GM23338 (cell line): Measurements from ENCODE around the gene SYT6. TPM values are rescaled to one million over a fixed set of nuclear protein-coding genes. Genes with fewer than 3 reads are reported as not detected.

Experiments
- ATAC-seq: fragments of 200-7000 bp; cut with Tn5 transposase; 3 replicates; pipeline ENCODE4 v1.9.1; 2020
- DNase-seq: peaks from one replicate; pipeline ENCODE4 v3.0.0-alpha.2; 2015; ENCODE audit warnings: low spot score
- H2AFZ ChIP-seq: fragments of 200-600 bp; sonication (generic); 2 replicates; pipeline ENCODE4 v1.8.0; 2016; ENCODE audit warnings: antibody characterized with exemption, mild to moderate bottlenecking, moderate library complexity
- H3F3A ChIP-seq: fragments of 200-600 bp; sonication (generic); replicated peaks from 2 replicates; pipeline ENCODE4 v1.8.0; 2017; ENCODE audit warnings: antibody characterized with exemption, mixed run types, low read depth
- H3K27ac ChIP-seq: fragments of 200-600 bp; sonication (generic); 2 replicates; pipeline ENCODE4 v1.6.1; 2016; ENCODE audit warnings: low read depth
- H3K27me3 ChIP-seq: fragments of 200-600 bp; sonication (generic); 2 replicates; pipeline ENCODE4 v1.8.0; 2016; ENCODE audit warnings: mild to moderate bottlenecking, mixed run types, moderate library complexity; ENCODE audit not compliant: insufficient read depth
- H3K36me3 ChIP-seq: fragments of 200-600 bp; sonication (generic); 2 replicates; pipeline ENCODE4 v1.8.0; 2016; ENCODE audit warnings: mild to moderate bottlenecking; ENCODE audit not compliant: insufficient read depth
- H3K4me1 ChIP-seq: fragments of 200-600 bp; sonication (generic); 2 replicates; pipeline ENCODE4 v1.8.0; 2016; ENCODE audit warnings: mild to moderate bottlenecking, moderate library complexity; ENCODE audit not compliant: insufficient read depth
- H3K4me2 ChIP-seq: fragments of 200-600 bp; sonication (generic); 2 replicates; pipeline ENCODE4 v1.7.1; 2017; ENCODE audit warnings: mixed run types
- H3K4me3 ChIP-seq: fragments of 200-600 bp; sonication (generic); 2 replicates; pipeline ENCODE4 v1.6.1; 2016; ENCODE audit warnings: mixed run types
- H3K79me2 ChIP-seq: fragments of 200-600 bp; sonication (generic); replicated peaks from 2 replicates; pipeline ENCODE4 v1.8.0; 2017; ENCODE audit warnings: mild to moderate bottlenecking; ENCODE audit not compliant: insufficient read depth
- H3K9me2 ChIP-seq: fragments of 200-600 bp; sonication (generic); 2 replicates; pipeline ENCODE4 v1.8.0; 2017; ENCODE audit not compliant: insufficient read depth
- H4K20me1 ChIP-seq: fragments of 200-600 bp; sonication (generic); replicated peaks from 2 replicates; pipeline ENCODE4 v1.8.0; 2017; ENCODE audit warnings: mild to moderate bottlenecking; ENCODE audit not compliant: insufficient read depth
- H3K27ac Mint-ChIP-seq: 2 replicates; pipeline ENCODE4 v1.8.0; 2020; ENCODE audit warnings: inconsistent platforms, mild to moderate bottlenecking, moderate library complexity, mixed read lengths
- H3K27me3 Mint-ChIP-seq: 3 replicates; pipeline ENCODE4 v1.8.0; 2022; ENCODE audit warnings: low read depth, mild to moderate bottlenecking, moderate library complexity, mixed read lengths, inconsistent platforms; ENCODE audit not compliant: insufficient read depth, poor library complexity
- H3K36me3 Mint-ChIP-seq: 3 replicates; pipeline ENCODE4 v1.8.0; 2021; ENCODE audit warnings: low read depth, mild to moderate bottlenecking, inconsistent platforms, moderate library complexity, mixed read lengths
- H3K4me1 Mint-ChIP-seq: 3 replicates; pipeline ENCODE4 v1.8.0; 2020; ENCODE audit warnings: mild to moderate bottlenecking, inconsistent platforms, mixed read lengths
- H3K4me3 Mint-ChIP-seq: 3 replicates; pipeline ENCODE4 v1.8.0; 2021; ENCODE audit warnings: moderate library complexity, mild to moderate bottlenecking, inconsistent platforms, mixed read lengths
- H3K9me3 Mint-ChIP-seq: 3 replicates; pipeline ENCODE4 v1.8.0; 2020; ENCODE audit warnings: moderate library complexity, mild to moderate bottlenecking, inconsistent platforms, mixed read lengths
- CREB1 ChIP-seq: fragments of 250-450 bp; sonication (Bioruptor Pico); IDR thresholded peaks from 2 replicates; pipeline ENCODE4 v1.5.0; 2020; ENCODE audit warnings: low read depth, mild to moderate bottlenecking, moderate library complexity
- CTCF ChIP-seq, 2 experiments: fragments of 200-600 bp in 1 of 2; sonication (generic) in 1 of 2; conservative IDR thresholded peaks; 2 replicates each; pipeline versions ENCODE4 v1.5.1 to v1.6.1; 2016 to 2017; ENCODE audit warnings: antibody characterized with exemption in 2 of 2, low read depth in 2 of 2, mild to moderate bottlenecking in 2 of 2, moderate library complexity in 1 of 2
- EZH2 ChIP-seq: fragments of 200-600 bp; sonication (generic); IDR thresholded peaks from one replicate; pipeline ENCODE4 v1.8.0; 2017; ENCODE audit warnings: antibody characterized with exemption, mild to moderate bottlenecking, low read depth; ENCODE audit not compliant: unreplicated experiment
- EZH2phosphoT487 ChIP-seq: fragments of 200-600 bp; sonication (generic); IDR thresholded peaks from one replicate; pipeline ENCODE4 v1.8.1; 2018; ENCODE audit warnings: antibody characterized with exemption; ENCODE audit not compliant: unreplicated experiment
- JUNB ChIP-seq: IDR thresholded peaks from one replicate; pipeline ENCODE4 v1.6.1; 2016; ENCODE audit warnings: antibody characterized with exemption; ENCODE audit not compliant: unreplicated experiment
- NANOG ChIP-seq: IDR thresholded peaks from 2 replicates; pipeline ENCODE4 v1.6.1; 2016; ENCODE audit warnings: antibody characterized with exemption, borderline replicate concordance
- POLR2AphosphoS5 ChIP-seq: IDR thresholded peaks from 2 replicates; pipeline ENCODE4 v1.6.1; 2016; ENCODE audit warnings: antibody characterized with exemption, low read depth
- STAT1 ChIP-seq: IDR thresholded peaks from one replicate; pipeline ENCODE4 v1.6.1; 2016; ENCODE audit warnings: antibody characterized with exemption; ENCODE audit not compliant: unreplicated experiment
- ZNF114 ChIP-seq: fragments of 250-450 bp; sonication (Bioruptor Pico); IDR thresholded peaks from 2 replicates; pipeline ENCODE4 v1.5.0; 2020; ENCODE audit warnings: mild to moderate bottlenecking, moderate library complexity
- ZNF331 ChIP-seq: fragments of 250-450 bp; sonication (Bioruptor Pico); IDR thresholded peaks from 2 replicates; pipeline ENCODE4 v1.5.0; 2020; ENCODE audit warnings: low read depth, mild to moderate bottlenecking, moderate library complexity
- polyA plus RNA-seq: library from polyadenylated mRNA; unstranded; fragments of >200 nt; fragmentation: Nextera tagmentation; extraction: Ambion mirVana; gene quantifications from 2 replicates; pipeline ENCODE4 v1.2.1, GENCODE V29; 2016
- total RNA-seq: library from RNA; depleted of rRNA; stranded (reverse); fragments of >200 nt; shearing (Covaris generic); gene quantifications from 2 replicates; pipeline ENCODE4 v1.2.3, GENCODE V29; 2014
- TF ChIP-seq, protein P1 (sequence below): IDR thresholded peaks from 2 replicates; pipeline ENCODE4 v1.6.1; 2016; ENCODE audit warnings: antibody characterized with exemption
- TF ChIP-seq, protein P2 (sequence below): fragments of 250-450 bp; sonication (Bioruptor Pico); IDR thresholded peaks from 2 replicates; pipeline ENCODE4 v1.5.0; 2020; ENCODE audit warnings: mild to moderate bottlenecking, moderate library complexity

The SYT6 gene
- total and polyA plus RNA-seq, 2 experiments from 2014 or later: 31.2 to 42.6 TPM

DNA sequence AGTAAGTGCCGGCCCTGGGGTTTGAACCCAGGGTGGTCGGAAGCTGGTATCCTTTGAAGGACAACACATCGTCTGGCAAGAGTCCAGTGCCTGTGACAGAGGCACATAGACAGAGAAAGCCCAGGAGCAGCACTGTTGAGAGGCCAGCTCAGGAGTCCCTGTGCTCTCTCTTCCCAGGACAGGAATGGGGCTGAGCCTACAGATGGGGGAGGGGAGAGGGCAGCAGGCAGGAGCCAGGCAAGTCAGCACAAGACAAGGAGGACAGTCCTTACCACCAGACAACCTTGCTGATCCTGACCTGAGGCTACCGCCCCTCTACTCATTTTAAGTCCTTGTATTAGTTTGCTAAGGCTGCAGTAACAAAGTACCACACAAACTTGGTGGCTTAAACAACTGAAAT is 27.7 kb upstream of the SYT6 start (continued):
- TF ChIP-seq, protein P1, sequence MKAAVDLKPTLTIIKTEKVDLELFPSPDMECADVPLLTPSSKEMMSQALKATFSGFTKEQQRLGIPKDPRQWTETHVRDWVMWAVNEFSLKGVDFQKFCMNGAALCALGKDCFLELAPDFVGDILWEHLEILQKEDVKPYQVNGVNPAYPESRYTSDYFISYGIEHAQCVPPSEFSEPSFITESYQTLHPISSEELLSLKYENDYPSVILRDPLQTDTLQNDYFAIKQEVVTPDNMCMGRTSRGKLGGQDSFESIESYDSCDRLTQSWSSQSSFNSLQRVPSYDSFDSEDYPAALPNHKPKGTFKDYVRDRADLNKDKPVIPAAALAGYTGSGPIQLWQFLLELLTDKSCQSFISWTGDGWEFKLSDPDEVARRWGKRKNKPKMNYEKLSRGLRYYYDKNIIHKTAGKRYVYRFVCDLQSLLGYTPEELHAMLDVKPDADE: no peak
- no peak for TF ChIP-seq EZH2phosphoT487
- TF ChIP-seq STAT1: no peak

DNA sequence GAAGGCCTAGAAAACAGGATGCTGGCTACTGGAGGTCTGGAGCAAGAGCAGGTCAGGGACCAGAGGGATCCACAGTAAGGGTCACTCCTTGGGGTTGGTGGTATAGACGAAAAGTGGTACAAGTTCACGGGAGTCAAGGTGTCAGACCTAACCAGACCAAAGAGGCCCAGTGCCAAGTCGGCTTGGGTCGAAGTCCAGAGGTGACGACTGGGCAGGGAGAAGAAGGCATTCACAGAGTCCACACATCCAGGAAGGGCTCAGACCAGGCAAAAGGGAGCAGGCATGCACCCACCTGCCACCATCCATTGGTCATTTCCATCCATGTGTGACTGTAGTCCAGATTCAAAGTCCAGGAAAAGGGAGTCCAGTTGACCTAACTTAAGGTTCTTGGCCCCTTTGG is 27.1 kb upstream of the SYT6 start:
- Histone ChIP-seq H3K4me2 (no peak overlapping the region), H3K4me1 (peaks cover 4% of the 10 kb centered on the region; the same call in 1 of the 2 replicates), H2AFZ (no peak overlapping the region), H3K4me3 (no peak overlapping the region), H3F3A (no peaks in the 10 kb centered on the region), H3K27me3 (no peaks in the 10 kb centered on the region), H3K9me2 (peaks cover 7% of the 10 kb centered on the region; the same call in 1 of the 2 replicates), H3K36me3 (no peaks in the 10 kb centered on the region), H3K79me2 (no peaks in the 10 kb centered on the region), H4K20me1 (no peaks in the 10 kb centered on the region), H3K27ac (no peak overlapping the region)
- H3K27ac Mint-ChIP-seq: no peak overlapping the region
- H3K4me3 Mint-ChIP-seq: no peak overlapping the region
- peaks cover 5% of the 10 kb centered on the region; the same call in 2 of the 3 replicates for H3K9me3 Mint-ChIP-seq
- no peaks in the 10 kb centered on the region for H3K4me1 Mint-ChIP-seq
- no peak for ATAC-seq
- no peak for DNase-seq
- no peaks in the 10 kb centered on the region for H3K36me3 Mint-ChIP-seq
- peaks cover 3% of the 10 kb centered on the region for H3K27me3 Mint-ChIP-seq
- no peak for TF ChIP-seq JUNB
- TF ChIP-seq EZH2: no peak
- TF ChIP-seq CREB1 (CRISPR knock-in tag): no peak
- TF ChIP-seq CTCF (conservative IDR thresholded peaks at IDR 0.05; ENCODE audit: low read depth in 2 of 2): no peak
- no peak for TF ChIP-seq EZH2phosphoT487
- TF ChIP-seq STAT1: no peak
- TF ChIP-seq POLR2AphosphoS5: no peak
- TF ChIP-seq, protein P1: no peak
- TF ChIP-seq, protein P2, sequence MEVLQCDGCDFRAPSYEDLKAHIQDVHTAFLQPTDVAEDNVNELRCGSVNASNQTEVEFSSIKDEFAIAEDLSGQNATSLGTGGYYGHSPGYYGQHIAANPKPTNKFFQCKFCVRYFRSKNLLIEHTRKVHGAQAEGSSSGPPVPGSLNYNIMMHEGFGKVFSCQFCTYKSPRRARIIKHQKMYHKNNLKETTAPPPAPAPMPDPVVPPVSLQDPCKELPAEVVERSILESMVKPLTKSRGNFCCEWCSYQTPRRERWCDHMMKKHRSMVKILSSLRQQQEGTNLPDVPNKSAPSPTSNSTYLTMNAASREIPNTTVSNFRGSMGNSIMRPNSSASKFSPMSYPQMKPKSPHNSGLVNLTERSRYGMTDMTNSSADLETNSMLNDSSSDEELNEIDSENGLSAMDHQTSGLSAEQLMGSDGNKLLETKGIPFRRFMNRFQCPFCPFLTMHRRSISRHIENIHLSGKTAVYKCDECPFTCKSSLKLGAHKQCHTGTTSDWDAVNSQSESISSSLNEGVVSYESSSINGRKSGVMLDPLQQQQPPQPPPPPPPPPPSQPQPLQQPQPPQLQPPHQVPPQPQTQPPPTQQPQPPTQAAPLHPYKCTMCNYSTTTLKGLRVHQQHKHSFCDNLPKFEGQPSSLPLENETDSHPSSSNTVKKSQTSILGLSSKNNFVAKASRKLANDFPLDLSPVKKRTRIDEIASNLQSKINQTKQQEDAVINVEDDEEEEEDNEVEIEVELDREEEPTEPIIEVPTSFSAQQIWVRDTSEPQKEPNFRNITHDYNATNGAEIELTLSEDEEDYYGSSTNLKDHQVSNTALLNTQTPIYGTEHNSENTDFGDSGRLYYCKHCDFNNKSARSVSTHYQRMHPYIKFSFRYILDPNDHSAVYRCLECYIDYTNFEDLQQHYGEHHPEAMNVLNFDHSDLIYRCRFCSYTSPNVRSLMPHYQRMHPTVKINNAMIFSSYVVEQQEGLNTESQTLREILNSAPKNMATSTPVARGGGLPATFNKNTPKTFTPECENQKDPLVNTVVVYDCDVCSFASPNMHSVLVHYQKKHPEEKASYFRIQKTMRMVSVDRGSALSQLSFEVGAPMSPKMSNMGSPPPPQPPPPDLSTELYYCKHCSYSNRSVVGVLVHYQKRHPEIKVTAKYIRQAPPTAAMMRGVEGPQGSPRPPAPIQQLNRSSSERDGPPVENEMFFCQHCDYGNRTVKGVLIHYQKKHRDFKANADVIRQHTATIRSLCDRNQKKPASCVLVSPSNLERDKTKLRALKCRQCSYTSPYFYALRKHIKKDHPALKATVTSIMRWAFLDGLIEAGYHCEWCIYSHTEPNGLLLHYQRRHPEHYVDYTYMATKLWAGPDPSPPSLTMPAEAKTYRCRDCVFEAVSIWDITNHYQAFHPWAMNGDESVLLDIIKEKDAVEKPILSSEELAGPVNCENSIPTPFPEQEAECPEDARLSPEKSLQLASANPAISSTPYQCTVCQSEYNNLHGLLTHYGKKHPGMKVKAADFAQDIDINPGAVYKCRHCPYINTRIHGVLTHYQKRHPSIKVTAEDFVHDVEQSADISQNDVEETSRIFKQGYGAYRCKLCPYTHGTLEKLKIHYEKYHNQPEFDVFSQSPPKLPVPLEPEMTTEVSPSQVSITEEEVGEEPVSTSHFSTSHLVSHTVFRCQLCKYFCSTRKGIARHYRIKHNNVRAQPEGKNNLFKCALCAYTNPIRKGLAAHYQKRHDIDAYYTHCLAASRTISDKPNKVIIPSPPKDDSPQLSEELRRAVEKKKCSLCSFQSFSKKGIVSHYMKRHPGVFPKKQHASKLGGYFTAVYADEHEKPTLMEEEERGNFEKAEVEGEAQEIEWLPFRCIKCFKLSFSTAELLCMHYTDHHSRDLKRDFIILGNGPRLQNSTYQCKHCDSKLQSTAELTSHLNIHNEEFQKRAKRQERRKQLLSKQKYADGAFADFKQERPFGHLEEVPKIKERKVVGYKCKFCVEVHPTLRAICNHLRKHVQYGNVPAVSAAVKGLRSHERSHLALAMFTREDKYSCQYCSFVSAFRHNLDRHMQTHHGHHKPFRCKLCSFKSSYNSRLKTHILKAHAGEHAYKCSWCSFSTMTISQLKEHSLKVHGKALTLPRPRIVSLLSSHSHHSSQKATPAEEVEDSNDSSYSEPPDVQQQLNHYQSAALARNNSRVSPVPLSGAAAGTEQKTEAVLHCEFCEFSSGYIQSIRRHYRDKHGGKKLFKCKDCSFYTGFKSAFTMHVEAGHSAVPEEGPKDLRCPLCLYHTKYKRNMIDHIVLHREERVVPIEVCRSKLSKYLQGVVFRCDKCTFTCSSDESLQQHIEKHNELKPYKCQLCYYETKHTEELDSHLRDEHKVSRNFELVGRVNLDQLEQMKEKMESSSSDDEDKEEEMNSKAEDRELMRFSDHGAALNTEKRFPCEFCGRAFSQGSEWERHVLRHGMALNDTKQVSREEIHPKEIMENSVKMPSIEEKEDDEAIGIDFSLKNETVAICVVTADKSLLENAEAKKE (CRISPR knock-in tag): no peak
- no peak for TF ChIP-seq ZNF114
- no peak for TF ChIP-seq NANOG
- TF ChIP-seq ZNF331 (CRISPR knock-in tag): no peak
